ENCODE measurements around the gene ZNF296.

The ZNF296 gene

DNA sequence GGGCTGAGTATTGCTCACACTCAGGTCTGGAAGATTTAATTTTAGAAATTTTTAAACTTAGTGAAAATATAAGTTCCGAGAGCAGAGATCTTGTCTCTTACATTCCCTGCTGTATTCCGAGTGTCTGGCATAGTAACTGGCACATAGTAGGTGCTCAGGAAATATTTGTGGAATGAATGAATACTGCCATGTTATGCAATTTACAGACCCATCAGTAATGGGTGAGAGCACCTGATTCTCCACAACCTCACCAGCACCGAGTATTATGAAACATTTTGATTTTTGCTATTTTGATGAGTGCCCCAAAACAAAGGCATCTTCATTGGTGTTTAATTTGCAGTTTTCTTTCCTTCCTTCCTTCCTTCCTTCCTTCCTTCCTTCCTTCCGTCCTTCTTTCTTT, 53.2 kb downstream of the ZNF296 start:
- DNase-seq (ENCODE audit: low read depth in 2 of 2), result no peak

DNA sequence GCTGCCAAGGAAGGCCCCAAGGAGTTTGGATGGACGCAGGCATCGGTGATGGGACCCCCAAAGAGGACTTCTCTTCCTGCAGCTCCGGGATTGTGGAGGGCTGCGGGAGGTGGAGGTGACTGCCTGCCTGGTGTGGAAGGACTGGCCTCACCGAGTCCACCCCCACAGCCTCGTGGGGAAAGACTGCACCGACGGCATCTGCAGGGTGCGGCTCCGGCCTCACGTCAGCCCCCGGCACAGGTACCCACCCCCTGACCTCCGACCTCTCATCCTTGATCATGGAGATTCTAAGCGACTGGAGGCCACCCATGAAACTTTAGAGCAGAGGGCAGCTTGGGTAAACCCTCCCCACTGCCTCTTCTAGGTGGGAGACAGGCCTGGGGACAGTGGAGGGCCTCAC, 54.3 kb downstream of the ZNF296 start:
- DNase-seq (ENCODE audit: low read depth in 2 of 2), result no peak

All from stimulated activated CD4-positive, alpha-beta T cell treated with anti-CD3 and anti-CD28 coated beads, Interleukin-4, amount 100 ng/mL, for 48 hours (primary cell).